ENCODE results near the gene ARF1.

ARF1 gene

GRCh38 chr1:228064741-228065542, 17.6 kb upstream of the ARF1 start:
- Histone ChIP-seq H3K4me3 (no peak overlapping the region), H3K9me3 (no peaks in the 10 kb centered on the region), H3K36me3 (no peaks in the 10 kb centered on the region), H3K27ac (no peak overlapping the region), H3K27me3 (peaks cover 3 to 96% of the 10 kb centered on the region in 2 donors), H3K4me1 (peaks cover 0 to 12% (median 9%) of the 10 kb centered on the region in 4 donors)
- DNase-seq = no peak
- TF ChIP-seq, protein P1, sequence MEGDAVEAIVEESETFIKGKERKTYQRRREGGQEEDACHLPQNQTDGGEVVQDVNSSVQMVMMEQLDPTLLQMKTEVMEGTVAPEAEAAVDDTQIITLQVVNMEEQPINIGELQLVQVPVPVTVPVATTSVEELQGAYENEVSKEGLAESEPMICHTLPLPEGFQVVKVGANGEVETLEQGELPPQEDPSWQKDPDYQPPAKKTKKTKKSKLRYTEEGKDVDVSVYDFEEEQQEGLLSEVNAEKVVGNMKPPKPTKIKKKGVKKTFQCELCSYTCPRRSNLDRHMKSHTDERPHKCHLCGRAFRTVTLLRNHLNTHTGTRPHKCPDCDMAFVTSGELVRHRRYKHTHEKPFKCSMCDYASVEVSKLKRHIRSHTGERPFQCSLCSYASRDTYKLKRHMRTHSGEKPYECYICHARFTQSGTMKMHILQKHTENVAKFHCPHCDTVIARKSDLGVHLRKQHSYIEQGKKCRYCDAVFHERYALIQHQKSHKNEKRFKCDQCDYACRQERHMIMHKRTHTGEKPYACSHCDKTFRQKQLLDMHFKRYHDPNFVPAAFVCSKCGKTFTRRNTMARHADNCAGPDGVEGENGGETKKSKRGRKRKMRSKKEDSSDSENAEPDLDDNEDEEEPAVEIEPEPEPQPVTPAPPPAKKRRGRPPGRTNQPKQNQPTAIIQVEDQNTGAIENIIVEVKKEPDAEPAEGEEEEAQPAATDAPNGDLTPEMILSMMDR (IDR thresholded peaks at IDR 0.05) = no peak
- intact Hi-C loops (cut with DNase I; ENCODE audit: low total_unique reads) = no loop called here

DNA sequence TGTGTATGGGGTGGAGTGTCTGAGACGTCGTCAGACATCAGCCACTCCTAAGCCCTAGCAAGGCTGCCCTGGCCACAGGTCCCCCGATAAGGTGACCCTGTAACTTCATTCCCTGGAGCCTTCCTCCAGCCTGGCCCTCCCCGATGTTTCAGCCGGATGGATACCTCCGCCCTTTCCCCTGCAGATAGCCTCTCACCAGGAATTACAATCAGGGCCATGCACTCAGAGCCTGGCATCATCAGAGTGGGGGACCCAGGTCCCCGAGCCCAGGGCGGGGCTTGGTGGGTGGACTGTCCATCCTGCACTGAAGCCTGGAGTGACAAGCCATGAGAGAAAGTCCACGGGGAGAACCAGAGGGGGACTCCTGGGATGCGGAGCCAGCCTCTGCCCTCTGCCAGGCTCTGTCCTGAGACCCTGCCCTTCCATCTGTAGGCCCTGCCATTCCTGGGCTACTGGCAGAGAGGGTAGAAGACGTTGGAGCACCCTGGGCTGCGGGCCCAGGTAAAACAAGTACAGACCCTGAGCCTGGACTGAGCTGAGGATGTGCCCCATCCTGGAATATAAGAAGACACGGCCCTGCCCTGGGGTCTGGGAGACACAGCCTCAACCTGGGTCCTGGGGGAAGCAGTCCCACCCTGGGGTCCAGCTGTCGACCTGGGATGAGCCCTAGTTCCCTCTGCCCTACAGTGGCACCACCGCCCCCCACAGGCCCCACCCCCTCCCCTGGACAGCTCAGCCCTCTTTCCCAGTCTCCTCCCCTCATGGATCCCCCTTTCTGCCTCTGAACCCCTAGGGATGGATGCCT, 16.8 kb upstream of the ARF1 start:
- peaks cover 0 to 94% of the 10 kb centered on the region in 2 donors for H3K27me3 ChIP-seq
- H3K4me1 ChIP-seq = peaks cover 0 to 4% (median 2%) of the 10 kb centered on the region in 4 donors
- H3K9me3 ChIP-seq = no peaks in the 10 kb centered on the region
- no peaks in the 10 kb centered on the region for H3K36me3 ChIP-seq
- intact Hi-C loops (cut with DNase I; ENCODE audit: low total_unique reads) = no loop called here
- no peak overlapping the region for H3K27ac ChIP-seq
- TF ChIP-seq, protein P1 (IDR thresholded peaks at IDR 0.05) = no peak
- DNase-seq = no peak
- no peak overlapping the region for H3K4me3 ChIP-seq

DNA sequence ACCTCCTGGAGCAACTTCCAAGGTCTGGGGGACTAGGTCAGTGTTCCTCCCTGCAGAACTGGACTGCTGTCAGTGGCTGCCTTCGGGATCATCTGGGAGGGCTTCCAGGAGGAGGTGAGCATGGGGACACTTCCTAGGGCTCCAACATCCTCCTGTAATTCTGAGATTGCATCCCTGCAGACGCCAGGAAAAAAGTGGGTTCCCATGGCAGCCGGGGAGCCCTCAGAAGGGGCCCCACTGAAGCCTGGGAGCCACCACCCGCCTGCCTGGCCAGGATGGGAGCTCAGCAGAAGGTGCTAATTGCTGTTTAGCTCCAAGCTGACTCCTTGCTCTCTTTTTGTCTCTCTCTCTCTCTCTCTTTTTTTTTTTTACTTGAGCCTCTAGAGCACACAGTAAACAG, 16.1 kb upstream of the ARF1 start:
- no peak for DNase-seq
- H3K9me3 ChIP-seq = no peaks in the 10 kb centered on the region
- no peaks in the 10 kb centered on the region for H3K4me1 ChIP-seq
- TF ChIP-seq, protein P1 (IDR thresholded peaks at IDR 0.05) = no peak
- intact Hi-C loops (cut with DNase I; ENCODE audit: low total_unique reads) = no loop called here
- H3K36me3 ChIP-seq = no peaks in the 10 kb centered on the region
- H3K27ac ChIP-seq = no peak overlapping the region
- H3K27me3 ChIP-seq = peaks cover 0 to 91% of the 10 kb centered on the region in 2 donors
- no peak overlapping the region for H3K4me3 ChIP-seq

DNA sequence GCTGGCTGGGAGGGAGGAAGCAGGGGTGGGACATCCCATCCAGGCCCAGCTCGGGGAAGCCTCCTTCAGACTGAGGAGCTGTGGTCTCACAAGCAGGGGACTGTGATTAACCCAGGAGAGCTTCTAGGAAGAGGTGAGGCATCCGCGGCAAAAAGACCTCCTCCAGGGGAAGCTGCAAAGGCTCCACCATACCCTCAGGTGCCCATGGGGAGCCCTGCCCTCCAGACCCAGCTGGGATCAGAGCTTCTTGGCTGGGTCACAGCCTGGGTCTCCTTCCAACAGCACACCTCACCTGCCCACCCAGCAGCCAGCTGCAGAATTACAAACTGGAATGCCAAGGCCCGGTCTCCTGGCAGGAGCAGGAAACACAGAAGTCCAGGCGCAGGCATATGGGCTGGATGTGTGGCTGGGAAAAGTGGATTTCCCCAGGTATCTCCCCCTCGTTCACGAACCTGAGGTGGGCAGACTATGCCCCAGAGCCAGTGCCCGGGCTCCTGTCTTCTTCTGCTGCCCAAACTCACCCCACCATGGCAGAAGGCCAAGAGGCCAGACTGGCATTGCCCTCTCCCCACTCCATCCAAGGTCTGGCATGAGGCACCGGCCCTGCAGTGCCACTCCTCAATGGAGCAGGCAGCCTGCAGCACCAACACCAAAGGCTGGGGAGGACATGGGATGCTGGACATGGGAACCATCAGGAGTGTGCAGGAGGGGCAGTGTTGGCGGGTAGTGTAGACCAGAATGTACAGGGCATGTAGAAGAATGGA, 15.4 kb upstream of the ARF1 start:
- TF ChIP-seq, protein P1 (IDR thresholded peaks at IDR 0.05) = no peak
- peaks cover 0 to 87% of the 10 kb centered on the region in 2 donors for H3K27me3 ChIP-seq
- H3K36me3 ChIP-seq = no peaks in the 10 kb centered on the region
- intact Hi-C loops (cut with DNase I; ENCODE audit: low total_unique reads) = no loop called here
- H3K27ac ChIP-seq = no peak overlapping the region
- no peak overlapping the region for H3K4me3 ChIP-seq
- DNase-seq = no peak
- H3K9me3 ChIP-seq = no peaks in the 10 kb centered on the region
- H3K4me1 ChIP-seq = no peaks in the 10 kb centered on the region

DNA sequence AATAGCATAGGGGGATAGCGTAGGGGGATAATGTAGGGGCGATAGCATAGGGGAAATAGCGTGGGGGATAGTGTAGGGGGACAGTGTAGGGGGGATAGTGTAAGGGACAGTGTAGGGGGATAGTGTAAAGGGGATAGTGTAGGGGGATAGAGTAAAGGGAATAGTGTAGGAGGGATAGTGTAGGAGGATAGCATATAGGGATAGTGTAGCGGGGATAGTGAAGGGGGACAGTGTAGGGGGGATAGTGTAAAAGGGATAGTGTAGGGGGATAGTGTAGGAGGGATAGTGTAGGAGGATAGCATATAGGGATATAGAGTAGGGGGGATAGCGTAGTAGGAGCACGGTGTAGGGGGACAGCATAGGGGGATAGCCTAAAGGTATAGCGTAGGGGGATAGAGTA, 14.1 kb upstream of the ARF1 start:
- H3K27me3 ChIP-seq = peaks cover 0 to 74% of the 10 kb centered on the region in 2 donors
- TF ChIP-seq, protein P1 (IDR thresholded peaks at IDR 0.05) = no peak
- intact Hi-C loops (cut with DNase I; ENCODE audit: low total_unique reads) = no loop called here

More for the DNA sequence above, 14.1 kb upstream of the ARF1 start:
- H3K4me1 ChIP-seq = peaks cover 0 to 1% (median 0%) of the 10 kb centered on the region in 4 donors
- no peaks in the 10 kb centered on the region for H3K36me3 ChIP-seq
- no peaks in the 10 kb centered on the region for H3K9me3 ChIP-seq
- H3K4me3 ChIP-seq = no peak overlapping the region
- DNase-seq = no peak
- H3K27ac ChIP-seq = no peak overlapping the region
